ENCODE results near the gene HSPB8. TPM values are rescaled to one million over a fixed set of nuclear protein-coding genes. Genes with fewer than 3 reads are reported as not detected.

Gene HSPB8
- total RNA-seq, 2 donors from 2014 or later, result 9.7 to 10.4 TPM

DNA sequence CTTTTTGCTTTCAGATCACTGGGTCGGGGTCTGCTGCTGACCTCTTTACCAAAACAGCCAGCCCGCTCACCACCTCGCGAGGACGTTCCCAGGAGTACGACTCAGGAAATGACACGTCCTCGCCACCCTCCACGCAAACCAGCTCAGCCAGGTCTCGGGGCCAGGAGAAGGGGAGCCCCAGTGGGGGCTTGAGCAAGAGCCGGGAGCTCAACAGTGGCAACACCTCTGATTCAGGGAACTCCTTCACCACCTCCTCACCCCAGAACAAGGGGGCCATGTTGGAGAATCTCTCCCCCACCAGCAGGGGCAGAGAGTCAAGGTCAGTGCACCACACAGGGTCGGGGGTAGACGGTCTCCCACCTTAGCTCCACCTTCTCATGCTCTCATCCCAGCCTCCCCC is 33.4 kb upstream of the HSPB8 start:
- Mint-ChIP-seq H3K4me1 (peaks cover 9% of the 10 kb centered on the region), H3K36me3 (ENCODE audit: low read depth) (peaks cover 5% of the 10 kb centered on the region), H3K9me3 (no peaks in the 10 kb centered on the region), H3K27me3 (ENCODE audit: insufficient read depth) (no peaks in the 10 kb centered on the region), H3K4me3 (peak overlapping the region; percentile 25), H3K27ac (peak overlapping the region; percentile 41)
- Histone ChIP-seq H3K4me3 (ENCODE audit: low read length) (no peak overlapping the region), H3K9me3 (ENCODE audit: control insufficient read depth, low read length) (no peaks in the 10 kb centered on the region), H3K27me3 (ENCODE audit: control insufficient read depth, insufficient read depth, low read length, poor library complexity, severe bottlenecking) (no peaks in the 10 kb centered on the region), H3K4me1 (ENCODE audit: control insufficient read depth, insufficient read depth, low read length) (no peaks in the 10 kb centered on the region), H3K9ac (ENCODE audit: extremely low read depth, low read length, poor library complexity, severe bottlenecking) (no peak overlapping the region), H3K36me3 (ENCODE audit: control insufficient read depth, insufficient read depth, low read length) (no peaks in the 10 kb centered on the region), H3K27ac (ENCODE audit: low read depth, low read length) (no peak overlapping the region)
- WGBS, 2 experiments (ENCODE audit: insufficient coverage in 1 of 2, insufficient read length in 1 of 2), result 74 to 84% methylated on average over 8 to 13 of the region's 13 CpGs
- DNase-seq, result peak; percentile 79
- peak; percentile 52 for TF ChIP-seq CTCF (conservative IDR thresholded peaks at IDR 0.05)

DNA sequence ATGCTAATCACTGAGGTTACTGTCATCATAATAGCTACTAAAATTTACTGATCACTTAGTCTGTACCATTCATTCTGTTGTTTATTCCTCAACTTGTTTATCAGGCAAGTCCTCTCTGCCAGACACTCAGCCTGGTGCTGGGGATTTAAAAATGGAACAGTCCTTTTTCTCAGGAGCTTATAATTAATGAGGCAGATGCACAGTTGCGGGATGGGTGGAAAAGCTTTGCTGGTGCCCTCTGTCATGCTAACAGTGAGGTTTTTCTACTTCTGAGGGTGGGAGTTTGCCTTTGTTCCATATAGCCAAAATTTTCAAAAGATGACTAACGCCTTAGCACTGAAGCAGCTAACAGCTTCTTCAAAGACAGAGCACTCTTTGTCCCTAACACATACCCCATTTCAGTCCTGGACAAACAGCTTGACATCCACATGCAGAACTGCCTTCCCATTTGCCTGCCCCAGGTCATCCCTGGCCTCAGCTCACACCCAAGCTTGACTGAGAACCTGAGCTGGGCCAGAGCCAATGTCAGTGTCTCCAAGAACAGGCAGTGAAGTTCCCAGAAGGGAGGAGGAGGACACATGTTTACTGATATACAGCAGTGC is 30.8 kb upstream of the HSPB8 start:
- peaks cover 9% of the 10 kb centered on the region for H3K4me1 Mint-ChIP-seq
- peaks cover 9% of the 10 kb centered on the region for H3K9me3 Mint-ChIP-seq
- Histone ChIP-seq H3K36me3 (ENCODE audit: control insufficient read depth, insufficient read depth, low read length) (no peaks in the 10 kb centered on the region), H3K27ac (ENCODE audit: low read depth, low read length) (no peak overlapping the region), H3K27me3 (ENCODE audit: control insufficient read depth, insufficient read depth, low read length, poor library complexity, severe bottlenecking) (no peaks in the 10 kb centered on the region), H3K4me3 (ENCODE audit: low read length) (no peak overlapping the region), H3K9ac (ENCODE audit: extremely low read depth, low read length, poor library complexity, severe bottlenecking) (no peak overlapping the region), H3K4me1 (ENCODE audit: control insufficient read depth, insufficient read depth, low read length) (no peaks in the 10 kb centered on the region), H3K9me3 (ENCODE audit: control insufficient read depth, low read length) (peaks cover 14% of the 10 kb centered on the region)
- peaks cover 15% of the 10 kb centered on the region for H3K36me3 Mint-ChIP-seq (ENCODE audit: low read depth)
- no peak overlapping the region for H3K27ac Mint-ChIP-seq
- no peaks in the 10 kb centered on the region for H3K27me3 Mint-ChIP-seq (ENCODE audit: insufficient read depth)
- 81% methylated on average over 2 of the region's 2 CpGs; no CpG with 5 or more reads in 1 of the 2 experiments for WGBS, 2 experiments (ENCODE audit: insufficient coverage in 1 of 2, insufficient read length in 1 of 2)
- no peak for DNase-seq
- no peak overlapping the region for H3K4me3 Mint-ChIP-seq
- no peak for TF ChIP-seq CTCF (conservative IDR thresholded peaks at IDR 0.05)

GRCh38 chr12:119149270-119149669 is 29.5 kb upstream of the HSPB8 start:
- DNase-seq, result no peak
- peaks cover 14% of the 10 kb centered on the region for H3K9me3 ChIP-seq (ENCODE audit: control insufficient read depth, low read length)
- Mint-ChIP-seq H3K27me3 (ENCODE audit: insufficient read depth) (no peaks in the 10 kb centered on the region), H3K36me3 (ENCODE audit: low read depth) (peaks cover 15% of the 10 kb centered on the region), H3K4me1 (peaks cover 18% of the 10 kb centered on the region), H3K27ac (no peak overlapping the region), H3K4me3 (no peak overlapping the region), H3K9me3 (peaks cover 9% of the 10 kb centered on the region)
- no peaks in the 10 kb centered on the region for H3K27me3 ChIP-seq (ENCODE audit: control insufficient read depth, insufficient read depth, low read length, poor library complexity, severe bottlenecking)
- 84 to 93% methylated on average over 5 to 7 of the region's 7 CpGs for WGBS, 2 experiments (ENCODE audit: insufficient coverage in 1 of 2, insufficient read length in 1 of 2)
- no peaks in the 10 kb centered on the region for H3K4me1 ChIP-seq (ENCODE audit: control insufficient read depth, insufficient read depth, low read length)
- no peak overlapping the region for H3K4me3 ChIP-seq (ENCODE audit: low read length)
- TF ChIP-seq CTCF (conservative IDR thresholded peaks at IDR 0.05), result no peak
- no peak overlapping the region for H3K9ac ChIP-seq (ENCODE audit: extremely low read depth, low read length, poor library complexity, severe bottlenecking)
- no peak overlapping the region for H3K27ac ChIP-seq (ENCODE audit: low read depth, low read length)
- H3K36me3 ChIP-seq (ENCODE audit: control insufficient read depth, insufficient read depth, low read length), result no peaks in the 10 kb centered on the region

All from endodermal cell (in vitro differentiated cells).